Mucosa of descending colon (tissue), 3 donors: ENCODE results near the gene ROPN1B. TPM values are rescaled to one million over a fixed set of nuclear protein-coding genes. Genes with fewer than 3 reads are reported as not detected.

Experiments used
- ATAC-seq: fragments of 200-7000 bp; cut with Tn5 transposase; one replicate; pipeline ENCODE4 v1.9.1; 2020; ENCODE audit warnings: mild to moderate bottlenecking, moderate library complexity
- DNase-seq, 3 donors: peaks; one replicate each; pipeline ENCODE4 v3.0.0-alpha.2; 2020
- H3K36me3 ChIP-seq: fragments of 200-600 bp; one replicate; pipeline ENCODE4 v1.8.0; 2021; ENCODE audit warnings: low read depth, mild to moderate bottlenecking
- H3K4me1 ChIP-seq: fragments of 200-600 bp; one replicate; pipeline ENCODE4 v1.8.0; 2021; ENCODE audit warnings: low read depth, mild to moderate bottlenecking
- H3K4me3 ChIP-seq: fragments of 200-600 bp; one replicate; pipeline ENCODE4 v1.8.0; 2021; ENCODE audit warnings: mild to moderate bottlenecking
- H3K9me3 ChIP-seq: fragments of 200-600 bp; one replicate; pipeline ENCODE4 v1.8.0; 2021; ENCODE audit warnings: mild to moderate bottlenecking
- intact Hi-C, 2 donors: fragments of 100-400 bp; cut with DNase I in 1 of 2; cut with micrococcal nuclease in 1 of 2; formaldehyde crosslinking; loops; one replicate each; pipeline versions ENCODE4 v1.11.0 to v1.11.1; 2022; cut with DNase I, micrococcal nuclease
- total RNA-seq, 3 donors: library from RNA; stranded (reverse); fragmentation: NEBNext Ultra II Directional in 2 of 3; extraction: Animal tissue kit (Norgen Biotek cat#: 25700) in 2 of 3; gene quantifications; one replicate each; pipeline versions ENCODE4 v1.2.1 to v1.2.4, GENCODE V29; 2021 to 2023
- TF ChIP-seq, protein P1 (sequence below): fragments of 200-600 bp; IDR thresholded peaks from one replicate; pipeline ENCODE4 v1.8.0; 2022; ENCODE audit warnings: antibody characterized with exemption, mild to moderate bottlenecking
- donor health status: DM: no; HTN: no; CAD: no; lungs with moderate emphysema.
- donor health status: DM: no; HTN: no; CAD: no.
- donor health status: DM: no; HTN: yes; CAD: no.

The ROPN1B gene
- total RNA-seq, 3 donors from 2014 or later: 0.22 TPM; not detected in 2

DNA sequence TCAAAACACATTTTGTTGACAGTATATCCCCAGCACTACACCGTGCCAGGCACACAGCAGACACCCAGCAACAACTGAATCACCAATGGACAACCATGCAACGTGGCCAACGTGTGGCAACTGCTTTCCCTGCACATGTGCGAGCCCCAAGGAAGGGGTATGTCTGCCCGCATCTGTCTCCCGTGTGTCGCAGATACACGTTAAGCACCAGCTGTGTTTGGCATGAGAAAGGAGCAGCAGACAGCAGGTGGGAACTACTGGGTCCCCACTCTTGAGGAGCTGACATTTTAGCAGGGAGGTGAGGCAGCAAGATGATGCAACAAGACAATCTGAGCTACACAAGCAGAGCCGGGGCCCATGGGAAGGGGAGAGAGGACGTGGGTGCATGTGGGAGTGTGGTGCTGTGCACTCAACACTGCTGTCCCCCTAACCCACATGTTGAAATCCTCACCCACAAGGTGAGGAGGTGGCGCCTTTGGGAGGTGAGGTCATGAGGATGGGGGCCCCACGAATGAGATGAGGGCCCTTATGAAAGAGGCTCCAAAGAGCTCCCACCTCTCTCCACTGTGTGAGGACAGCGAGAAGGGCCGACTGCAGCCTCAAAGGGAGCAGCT lies 56.2 kb downstream of the ROPN1B start:
- no peak for ATAC-seq
- H3K9me3 ChIP-seq: peaks cover 11% of the 10 kb centered on the region
- no peak for DNase-seq
- no peak overlapping the region for H3K4me3 ChIP-seq
- intact Hi-C loops: no loop called here
- H3K4me1 ChIP-seq: no peaks in the 10 kb centered on the region
- no peaks in the 10 kb centered on the region for H3K36me3 ChIP-seq
- TF ChIP-seq, protein P1, sequence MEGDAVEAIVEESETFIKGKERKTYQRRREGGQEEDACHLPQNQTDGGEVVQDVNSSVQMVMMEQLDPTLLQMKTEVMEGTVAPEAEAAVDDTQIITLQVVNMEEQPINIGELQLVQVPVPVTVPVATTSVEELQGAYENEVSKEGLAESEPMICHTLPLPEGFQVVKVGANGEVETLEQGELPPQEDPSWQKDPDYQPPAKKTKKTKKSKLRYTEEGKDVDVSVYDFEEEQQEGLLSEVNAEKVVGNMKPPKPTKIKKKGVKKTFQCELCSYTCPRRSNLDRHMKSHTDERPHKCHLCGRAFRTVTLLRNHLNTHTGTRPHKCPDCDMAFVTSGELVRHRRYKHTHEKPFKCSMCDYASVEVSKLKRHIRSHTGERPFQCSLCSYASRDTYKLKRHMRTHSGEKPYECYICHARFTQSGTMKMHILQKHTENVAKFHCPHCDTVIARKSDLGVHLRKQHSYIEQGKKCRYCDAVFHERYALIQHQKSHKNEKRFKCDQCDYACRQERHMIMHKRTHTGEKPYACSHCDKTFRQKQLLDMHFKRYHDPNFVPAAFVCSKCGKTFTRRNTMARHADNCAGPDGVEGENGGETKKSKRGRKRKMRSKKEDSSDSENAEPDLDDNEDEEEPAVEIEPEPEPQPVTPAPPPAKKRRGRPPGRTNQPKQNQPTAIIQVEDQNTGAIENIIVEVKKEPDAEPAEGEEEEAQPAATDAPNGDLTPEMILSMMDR: no peak

DNA sequence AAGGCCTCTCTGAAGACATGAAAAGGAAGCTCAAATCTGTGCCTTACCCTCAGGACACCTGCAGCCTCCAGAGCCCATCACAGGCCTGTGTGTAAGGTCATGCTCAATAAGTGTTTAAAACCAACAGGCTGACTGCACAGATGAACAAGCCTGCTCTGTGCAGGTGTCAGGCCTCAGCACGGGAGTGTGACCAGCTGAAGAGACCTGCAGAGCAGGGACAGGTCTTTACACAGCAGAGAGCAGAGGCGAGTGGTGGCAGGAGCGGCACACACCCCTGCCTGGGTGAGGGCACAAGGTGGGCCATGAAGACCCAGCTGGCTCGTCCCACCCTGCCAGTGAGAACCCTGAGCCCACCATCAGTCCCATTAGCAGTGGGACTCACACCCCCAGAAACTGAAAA lies 56.9 kb downstream of the ROPN1B start:
- peak; percentile 23 for ATAC-seq
- no peak for DNase-seq
- H3K4me1 ChIP-seq: no peaks in the 10 kb centered on the region

DNA sequence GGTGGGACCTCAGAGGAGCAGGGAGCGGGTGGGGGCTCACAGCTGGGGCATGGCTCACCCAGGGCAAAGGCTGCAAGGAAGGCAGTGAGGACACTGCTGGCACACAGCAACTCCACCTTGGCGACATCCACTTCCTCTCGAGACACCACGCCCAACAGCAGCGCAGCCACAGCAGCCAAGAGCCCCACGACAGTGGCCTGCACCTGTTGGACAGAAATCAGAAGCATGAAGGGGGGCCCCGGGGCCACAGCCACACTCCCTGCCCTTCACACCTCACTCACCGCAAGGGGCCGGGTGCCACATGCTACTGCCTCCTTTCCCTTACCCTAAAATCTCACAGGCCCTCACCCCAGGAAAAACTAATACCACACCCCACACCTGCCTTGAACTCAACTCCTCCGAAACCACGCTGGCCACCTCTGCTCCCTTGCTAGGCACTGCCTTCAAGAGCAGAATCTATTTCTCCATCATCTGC lies 57.3 kb downstream of the ROPN1B start:
- ATAC-seq (peak; percentile 38), DNase-seq (no peak)
- no peaks in the 10 kb centered on the region for H3K36me3 ChIP-seq
- intact Hi-C loops: no loop called here
- TF ChIP-seq, protein P1: no peak
- no peak overlapping the region for H3K4me3 ChIP-seq
- peaks cover 11% of the 10 kb centered on the region for H3K9me3 ChIP-seq
- no peaks in the 10 kb centered on the region for H3K4me1 ChIP-seq

More for the DNA sequence above, 56.9 kb downstream of the ROPN1B start:
- intact Hi-C loops: no loop called here
- Histone ChIP-seq H3K36me3 (no peaks in the 10 kb centered on the region), H3K9me3 (peaks cover 11% of the 10 kb centered on the region), H3K4me3 (no peak overlapping the region)
- TF ChIP-seq, protein P1: no peak

DNA sequence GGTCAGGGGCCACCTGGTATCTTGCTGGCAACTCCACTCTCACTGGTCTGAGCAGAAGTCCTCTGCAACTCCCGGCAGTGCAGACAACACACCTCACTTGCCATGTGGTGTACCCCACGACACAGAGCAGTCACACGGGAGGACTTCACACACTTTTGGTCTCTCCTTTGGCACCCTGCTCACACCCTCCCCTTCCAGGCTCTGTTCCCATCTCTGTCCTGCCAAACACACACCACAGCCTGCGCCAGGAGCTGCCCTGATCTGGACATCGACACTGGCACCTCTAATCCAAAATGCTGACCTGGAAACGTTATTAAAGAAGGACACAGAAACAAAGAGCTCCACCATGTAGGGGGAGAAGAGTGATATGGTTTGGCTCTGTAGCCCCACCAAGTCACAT lies 57.8 kb downstream of the ROPN1B start:
- DNase-seq (no peak), ATAC-seq (no peak)
- no peaks in the 10 kb centered on the region for H3K36me3 ChIP-seq
- peaks cover 11% of the 10 kb centered on the region for H3K9me3 ChIP-seq
- intact Hi-C loops: no loop called here
- H3K4me3 ChIP-seq: no peak overlapping the region
- H3K4me1 ChIP-seq: no peaks in the 10 kb centered on the region
- TF ChIP-seq, protein P1: no peak

DNA sequence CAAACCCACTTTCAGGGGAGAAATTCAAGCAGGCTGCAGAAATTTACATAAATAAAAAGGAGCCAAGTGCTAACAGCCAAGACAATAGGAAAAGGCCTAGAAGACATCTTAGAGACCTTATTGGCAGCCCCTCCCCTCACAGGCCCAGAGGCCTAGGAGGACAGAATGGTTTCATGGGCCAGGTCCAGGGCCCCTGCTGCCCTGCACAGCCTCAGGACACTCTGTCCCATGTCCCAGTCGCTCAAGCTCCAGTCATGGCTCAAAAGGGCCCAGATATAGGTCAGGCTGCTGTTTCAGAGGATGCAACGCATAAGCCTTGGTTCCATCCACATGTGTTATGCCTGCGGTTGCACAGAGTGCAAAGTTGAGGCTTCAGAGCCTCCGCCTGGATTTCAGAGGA lies 59.1 kb downstream of the ROPN1B start:
- Histone ChIP-seq H3K36me3 (no peaks in the 10 kb centered on the region), H3K4me1 (no peaks in the 10 kb centered on the region), H3K4me3 (no peak overlapping the region), H3K9me3 (peaks cover 11% of the 10 kb centered on the region)
- no peak for DNase-seq
- no peak for ATAC-seq
- TF ChIP-seq, protein P1: no peak
- intact Hi-C loops: no loop called here

DNA sequence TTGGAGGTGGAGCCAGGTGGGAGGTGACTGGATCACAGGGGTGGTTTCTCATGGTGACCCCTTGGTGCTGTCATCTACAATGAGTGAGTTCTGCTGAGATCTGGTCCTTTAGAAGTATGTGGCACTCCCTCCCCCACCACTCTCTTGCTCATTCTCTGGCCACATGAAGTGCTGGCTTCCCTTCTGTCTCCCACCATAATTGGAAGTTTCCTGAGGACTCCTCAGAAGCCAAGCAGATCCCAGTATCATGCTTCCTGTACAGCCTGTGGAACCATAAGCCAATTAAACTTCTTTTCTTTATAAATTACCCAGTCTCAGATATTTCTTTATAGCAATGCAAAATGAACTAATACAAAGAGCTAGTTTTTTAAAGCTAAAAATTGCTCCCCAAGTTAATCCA lies 60.3 kb downstream of the ROPN1B start:
- H3K4me1 ChIP-seq: no peaks in the 10 kb centered on the region
- TF ChIP-seq, protein P1: no peak
- DNase-seq: no peak
- ATAC-seq: no peak
- no peaks in the 10 kb centered on the region for H3K36me3 ChIP-seq
- H3K9me3 ChIP-seq: peaks cover 11% of the 10 kb centered on the region
- intact Hi-C loops: no loop called here
- H3K4me3 ChIP-seq: no peak overlapping the region
